ENCODE data around the gene RBM26. TPM values are rescaled to one million over a fixed set of nuclear protein-coding genes. Genes with fewer than 3 reads are reported as not detected.

Gene RBM26
- total RNA-seq, 1 donor from 2014 or later, result 44.0 TPM

DNA sequence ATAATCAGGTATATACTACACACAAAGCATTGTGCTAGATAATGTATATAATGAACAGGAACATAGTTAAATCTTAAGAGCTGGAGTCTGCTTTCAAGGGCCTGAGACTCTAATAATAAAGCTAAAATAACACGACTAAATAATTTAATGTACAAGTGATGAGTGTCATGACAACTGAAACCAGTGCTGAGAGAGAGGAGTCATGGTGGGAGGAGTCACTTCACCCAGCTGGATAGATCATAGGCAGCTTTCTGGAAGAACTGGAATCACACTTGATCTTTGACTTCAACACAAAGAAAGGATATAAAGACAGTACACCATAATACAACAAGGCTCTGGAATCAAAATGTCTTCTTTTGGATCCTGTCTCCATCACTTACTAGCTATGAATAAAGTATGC is 7.1 kb downstream of the RBM26 start:
- DNase-seq (no peak), ATAC-seq (no peak)
- TF ChIP-seq, protein P1, sequence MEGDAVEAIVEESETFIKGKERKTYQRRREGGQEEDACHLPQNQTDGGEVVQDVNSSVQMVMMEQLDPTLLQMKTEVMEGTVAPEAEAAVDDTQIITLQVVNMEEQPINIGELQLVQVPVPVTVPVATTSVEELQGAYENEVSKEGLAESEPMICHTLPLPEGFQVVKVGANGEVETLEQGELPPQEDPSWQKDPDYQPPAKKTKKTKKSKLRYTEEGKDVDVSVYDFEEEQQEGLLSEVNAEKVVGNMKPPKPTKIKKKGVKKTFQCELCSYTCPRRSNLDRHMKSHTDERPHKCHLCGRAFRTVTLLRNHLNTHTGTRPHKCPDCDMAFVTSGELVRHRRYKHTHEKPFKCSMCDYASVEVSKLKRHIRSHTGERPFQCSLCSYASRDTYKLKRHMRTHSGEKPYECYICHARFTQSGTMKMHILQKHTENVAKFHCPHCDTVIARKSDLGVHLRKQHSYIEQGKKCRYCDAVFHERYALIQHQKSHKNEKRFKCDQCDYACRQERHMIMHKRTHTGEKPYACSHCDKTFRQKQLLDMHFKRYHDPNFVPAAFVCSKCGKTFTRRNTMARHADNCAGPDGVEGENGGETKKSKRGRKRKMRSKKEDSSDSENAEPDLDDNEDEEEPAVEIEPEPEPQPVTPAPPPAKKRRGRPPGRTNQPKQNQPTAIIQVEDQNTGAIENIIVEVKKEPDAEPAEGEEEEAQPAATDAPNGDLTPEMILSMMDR (IDR thresholded peaks at IDR 0.05), result no peak
- Histone ChIP-seq H3K4me1 (peaks cover 55% of the 10 kb centered on the region), H3K27ac (no peak overlapping the region), H3K4me3 (no peak overlapping the region), H3K36me3 (peaks cover 26% of the 10 kb centered on the region), H3K9me3 (no peaks in the 10 kb centered on the region), H3K27me3 (ENCODE audit: low read depth) (no peaks in the 10 kb centered on the region)
- intact Hi-C loops (cut with DNase I), result no loop called here

DNA sequence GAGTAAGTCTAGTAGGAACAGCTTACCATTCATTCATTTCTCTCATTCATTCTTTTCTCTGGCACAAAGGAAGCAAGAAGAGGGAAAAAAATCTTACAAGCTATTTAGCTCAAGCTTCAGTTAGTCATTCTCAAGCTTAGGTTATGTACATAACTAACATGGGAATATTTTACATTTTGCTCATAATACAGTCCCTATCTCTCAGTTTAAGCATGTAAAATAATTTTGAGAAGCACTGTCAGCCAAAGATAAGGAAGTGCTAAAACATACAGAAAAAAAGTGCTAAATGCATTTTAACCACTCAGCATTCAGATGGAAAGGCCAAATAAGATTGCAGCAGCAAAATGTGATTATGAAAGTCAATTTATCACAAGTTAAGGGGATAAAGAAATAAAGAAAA is 7.9 kb downstream of the RBM26 start:
- Histone ChIP-seq H3K27me3 (ENCODE audit: low read depth) (no peaks in the 10 kb centered on the region), H3K27ac (no peak overlapping the region), H3K9me3 (no peaks in the 10 kb centered on the region), H3K4me1 (peaks cover 55% of the 10 kb centered on the region), H3K36me3 (peaks cover 26% of the 10 kb centered on the region), H3K4me3 (no peak overlapping the region)
- no peak for ATAC-seq
- TF ChIP-seq, protein P1 (IDR thresholded peaks at IDR 0.05), result no peak
- intact Hi-C loops (cut with DNase I), result no loop called here
- DNase-seq, result no peak

DNA sequence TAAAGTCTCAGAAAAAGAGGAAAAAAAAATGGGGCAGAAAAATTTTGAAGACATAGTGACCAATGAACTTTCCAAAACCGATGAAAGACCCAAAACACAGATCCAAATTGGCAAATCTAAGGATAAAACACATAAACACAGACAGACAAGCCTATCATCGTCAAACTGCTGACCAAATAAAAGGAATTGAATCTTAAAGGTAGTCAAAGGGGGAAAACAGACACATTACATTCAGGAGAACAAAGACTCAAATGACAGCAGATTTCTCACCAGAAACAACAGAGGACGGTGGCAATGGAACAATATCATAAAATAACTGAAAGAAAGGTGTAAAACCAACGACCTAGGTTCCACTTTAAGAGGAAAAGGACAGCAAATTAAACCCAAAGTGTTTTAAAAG is 10.2 kb downstream of the RBM26 start:
- Histone ChIP-seq H3K36me3 (peaks cover 26% of the 10 kb centered on the region), H3K9me3 (no peaks in the 10 kb centered on the region), H3K27me3 (ENCODE audit: low read depth) (no peaks in the 10 kb centered on the region), H3K4me1 (peaks cover 39% of the 10 kb centered on the region), H3K4me3 (no peak overlapping the region), H3K27ac (no peak overlapping the region)
- DNase-seq (no peak), ATAC-seq (no peak)
- TF ChIP-seq, protein P1 (IDR thresholded peaks at IDR 0.05), result no peak
- intact Hi-C loops (cut with DNase I), result no loop called here

DNA sequence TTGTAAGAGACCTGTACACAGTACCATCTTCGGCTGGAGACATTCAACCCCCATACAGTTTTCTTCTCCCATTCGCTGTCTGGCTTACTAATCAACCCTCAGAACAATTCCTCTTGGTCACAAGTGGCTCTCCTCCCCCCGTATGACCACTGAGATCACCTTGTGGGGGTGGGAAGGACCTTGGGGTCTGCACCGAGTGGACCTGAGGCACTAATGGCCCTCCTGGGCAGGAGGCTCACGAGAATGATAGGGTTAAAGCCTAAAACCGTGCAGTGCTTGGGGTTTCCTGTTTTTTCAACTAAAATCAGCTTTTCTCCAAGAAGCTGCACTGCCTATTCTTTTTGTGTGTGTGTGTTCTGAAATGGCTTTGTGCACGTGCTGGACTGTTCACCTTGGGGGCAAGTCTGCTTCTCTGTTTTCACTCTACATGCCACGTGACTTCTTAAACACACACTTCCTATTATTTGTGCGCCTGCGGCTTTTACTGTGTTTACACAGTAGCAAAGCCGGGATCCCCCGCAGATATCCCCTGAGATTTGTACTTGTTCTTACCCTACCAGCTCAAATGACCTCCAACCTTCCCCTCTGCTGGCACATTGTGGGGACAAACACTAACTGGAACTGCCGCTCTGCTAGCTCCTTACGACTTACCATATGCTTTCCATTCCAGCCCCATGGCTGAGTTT is 12.3 kb downstream of the RBM26 start:
- peak overlapping the region; percentile 43 for H3K27ac ChIP-seq
- no peaks in the 10 kb centered on the region for H3K27me3 ChIP-seq (ENCODE audit: low read depth)
- H3K36me3 ChIP-seq, result peaks cover 10% of the 10 kb centered on the region
- H3K4me3 ChIP-seq, result peak overlapping the region; percentile 22
- peak; percentile 45 for DNase-seq
- intact Hi-C loops (cut with DNase I), result no loop called here
- TF ChIP-seq, protein P1 (IDR thresholded peaks at IDR 0.05), result no peak
- H3K4me1 ChIP-seq, result peaks cover 33% of the 10 kb centered on the region
- H3K9me3 ChIP-seq, result no peaks in the 10 kb centered on the region
- peak; percentile 82 to 88 for ATAC-seq

DNA sequence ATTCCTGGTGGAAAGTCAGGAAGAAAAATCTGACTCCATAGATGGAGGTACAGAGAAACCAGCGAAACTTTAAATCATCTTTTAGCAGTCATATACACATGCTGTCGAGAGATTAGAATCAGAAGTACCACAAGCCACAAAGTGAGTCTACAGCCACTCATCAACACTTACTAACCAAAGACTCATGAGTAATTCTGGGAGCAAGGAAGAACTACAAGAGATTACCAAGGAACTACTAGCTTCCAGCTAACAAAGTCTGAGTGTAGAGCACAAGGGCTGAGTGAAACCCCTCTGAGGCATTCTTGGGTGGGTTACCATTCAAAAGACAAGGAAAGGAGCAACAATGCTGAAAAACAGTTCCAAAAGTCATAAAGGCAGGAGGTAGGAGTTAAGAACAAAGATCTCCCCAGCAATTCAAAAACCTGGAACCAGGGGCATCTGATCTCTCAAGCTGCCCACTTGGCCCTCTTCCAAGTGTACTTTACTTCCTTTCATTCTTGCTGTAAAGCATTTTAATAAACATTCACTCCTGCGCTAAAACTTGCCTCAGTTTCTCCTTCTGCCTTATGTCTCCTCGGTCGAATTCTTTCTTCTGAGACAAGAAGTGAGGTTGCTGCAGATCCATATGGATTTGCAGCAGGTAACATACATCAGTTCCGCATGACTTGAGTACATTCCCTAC is 13.0 kb downstream of the RBM26 start:
- intact Hi-C loops (cut with DNase I), result no loop called here
- peak; percentile 34 to 73 for ATAC-seq
- H3K27ac ChIP-seq, result no peak overlapping the region
- TF ChIP-seq, protein P1 (IDR thresholded peaks at IDR 0.05), result no peak
- H3K4me3 ChIP-seq, result no peak overlapping the region
- no peak for DNase-seq
- H3K9me3 ChIP-seq, result no peaks in the 10 kb centered on the region
- H3K4me1 ChIP-seq, result peaks cover 29% of the 10 kb centered on the region
- H3K36me3 ChIP-seq, result peaks cover 9% of the 10 kb centered on the region
- H3K27me3 ChIP-seq (ENCODE audit: low read depth), result no peaks in the 10 kb centered on the region
